Measurements from ENCODE around the gene TSEN2. TPM values are rescaled to one million over a fixed set of nuclear protein-coding genes. Genes with fewer than 3 reads are reported as not detected.

The TSEN2 gene
- polyA plus RNA-seq, 4 donors: 16.9 to 36.5 (median 25.7) TPM

- no peak for DNase-seq (ENCODE audit: low read depth in 4 of 4, low spot score in 2 of 4)
Measured at GRCh38 chr3:12582730-12583129, 98.5 kb downstream of the TSEN2 start.

Other genes starting within 250 kb of the TSEN2 start
- gene PPARG, start 195.4 kb upstream of the TSEN2 start, polyA plus RNA-seq (ENCODE audit: insufficient read length in 4 of 4): 10 to 100 TPM; 22.6 to 29.5 (median 27.5) TPM
- gene MKRN2OS, start 61.0 kb downstream of the TSEN2 start, polyA plus RNA-seq (ENCODE audit: insufficient read length in 4 of 4): 1 to 10 TPM in 3 of 4 donors, under 1 TPM in 1; 0.65 to 2.7 (median 1.9) TPM
- 10 to 100 TPM; 44.0 to 49.9 (median 47.4) TPM for gene MKRN2, start 72.6 kb downstream of the TSEN2 start, polyA plus RNA-seq (ENCODE audit: insufficient read length in 4 of 4)
- 100 to 1,000 TPM in 3 of 4 donors, 10 to 100 TPM in 1; 97.7 to 141 (median 123) TPM for gene RAF1, start 179.6 kb downstream of the TSEN2 start, polyA plus RNA-seq (ENCODE audit: insufficient read length in 4 of 4)

Data from left renal cortex interstitium (tissue), 4 donors.